NCI-H748 treated with DMSO at 0.1 percent for 48 hours (cell line): ENCODE measurements around the gene PARL.
"Not testable (repeated sequence)": the region's sequence is repeated elsewhere in the genome, so short reads cannot be mapped to it uniquely, and the experiment has no call there.

Experiments
- DNase-seq: peaks from one replicate; lab custom pipeline; 2025; lab: John Stamatoyannopoulos, UW

Gene PARL

GRCh38 chr3:183904833-183905780 is 20.4 kb upstream of the PARL start:
- DNase-seq = no peak

GRCh38 chr3:183898028-183898431 is 13.3 kb upstream of the PARL start:
- no peak for DNase-seq

- no peak for DNase-seq
Measured at GRCh38 chr3:183897606-183898005, 12.9 kb upstream of the PARL start.

GRCh38 chr3:183896610-183897009 is 11.9 kb upstream of the PARL start:
- no peak for DNase-seq

- DNase-seq = no peak
Measured at GRCh38 chr3:183896184-183896583, 11.5 kb upstream of the PARL start.

- no peak for DNase-seq
Measured at GRCh38 chr3:183895774-183896173, 11.1 kb upstream of the PARL start.

GRCh38 chr3:183895296-183895695 is 10.6 kb upstream of the PARL start:
- peak; percentile 25 for DNase-seq

- DNase-seq = no peak
Measured at GRCh38 chr3:183892610-183893214, 8.0 kb upstream of the PARL start.

- no peak for DNase-seq
Measured at GRCh38 chr3:183885766-183886165, 1.1 kb upstream of the PARL start.

GRCh38 chr3:183884097-183884426 is 618 bp downstream of the PARL start:
- DNase-seq = no peak

- DNase-seq = no peak
Measured at GRCh38 chr3:183883291-183884096, 1.2 kb downstream of the PARL start.

- DNase-seq = no peak
Measured at GRCh38 chr3:183880121-183880520, 4.6 kb downstream of the PARL start.

- no peak for DNase-seq
Measured at GRCh38 chr3:183879243-183879642, 5.4 kb downstream of the PARL start.

GRCh38 chr3:183878071-183878470 is 6.6 kb downstream of the PARL start:
- DNase-seq = no peak

GRCh38 chr3:183877227-183877626 is 7.5 kb downstream of the PARL start:
- not testable (repeated sequence) for DNase-seq

GRCh38 chr3:183875411-183875810 is 9.3 kb downstream of the PARL start:
- DNase-seq = no peak

GRCh38 chr3:183873914-183874313 is 10.8 kb downstream of the PARL start:
- DNase-seq = no peak

GRCh38 chr3:183871541-183871940 is 13.1 kb downstream of the PARL start:
- no peak for DNase-seq

GRCh38 chr3:183870563-183870962 is 14.1 kb downstream of the PARL start:
- DNase-seq = no peak

- no peak for DNase-seq
Measured at GRCh38 chr3:183868796-183869195, 15.9 kb downstream of the PARL start.

GRCh38 chr3:183862610-183863009 is 22.1 kb downstream of the PARL start:
- no peak for DNase-seq

GRCh38 chr3:183857863-183858262 is 26.8 kb downstream of the PARL start:
- DNase-seq = no peak
